SK-N-SH (cell line): ENCODE measurements around the gene SETBP1. TPM values are rescaled to one million over a fixed set of nuclear protein-coding genes. Genes with fewer than 3 reads are reported as not detected.

Experiments
- CTCF ChIA-PET: fragments of 300-600, 350-600 bp; formaldehyde crosslinking; extraction: SDS; loops from one replicate; lab custom pipeline; 2021; lab: Yijun Ruan, JAX
- POLR2A ChIA-PET: fragments of 350-600 bp; sonication (Branson Sonifier 250); formaldehyde crosslinking; extraction: SDS; loops from one replicate; lab custom pipeline; 2020; ENCODE audit warnings: antibody characterized with exemption, inconsistent platforms; lab: Yijun Ruan, JAX
- DNase-seq: peaks from one replicate; pipeline ENCODE4 v3.0.0; 2012
- H2AFZ ChIP-seq: fragments of 200-600 bp; sonication (generic); 2 replicates; pipeline ENCODE4 v1.8.1; 2016; ENCODE audit warnings: antibody characterized with exemption, mild to moderate bottlenecking, low read depth
- H3F3A ChIP-seq: fragments of 200-600 bp; sonication (generic); replicated peaks from 2 replicates; pipeline ENCODE3; 2016; ENCODE audit warnings: antibody characterized with exemption, mild to moderate bottlenecking; ENCODE audit not compliant: insufficient read depth
- H3K27ac ChIP-seq, 2 experiments: fragments of 200-500 bp in 1 of 2; fragments of 200-600 bp in 1 of 2; sonication (Bioruptor generic) in 1 of 2; sonication (generic), shearing (Covaris generic) in 1 of 2; 2 replicates each; pipeline versions ENCODE4 v1.5.1 to v1.6.1; 2014 to 2016; ENCODE audit warnings: low read depth in 2 of 2, inconsistent platforms in 1 of 2, low read length in 1 of 2, mild to moderate bottlenecking in 1 of 2, mixed read lengths in 1 of 2
- H3K27me3 ChIP-seq: fragments of 200-600 bp; sonication (generic), shearing (Covaris generic); 2 replicates; pipeline ENCODE4 v1.6.1; 2016; ENCODE audit warnings: mixed run types; ENCODE audit not compliant: insufficient read depth
- H3K36me3 ChIP-seq, 2 experiments: fragments of 200-500 bp in 1 of 2; fragments of 200-600 bp in 1 of 2; sonication (Bioruptor generic) in 1 of 2; sonication (generic) in 1 of 2; replicated peaks in 1 of 2; 2 replicates each; pipeline versions ENCODE3 to v1.5.1; 2014 to 2016; ENCODE audit warnings: low read length in 1 of 2, mild to moderate bottlenecking in 1 of 2; ENCODE audit not compliant: insufficient read depth in 2 of 2, control insufficient read depth in 1 of 2
- H3K4me1 ChIP-seq, 2 experiments: fragments of 200-500 bp in 1 of 2; fragments of 200-600 bp in 1 of 2; sonication (Bioruptor generic) in 1 of 2; sonication (generic), shearing (Covaris generic) in 1 of 2; 2 replicates each; pipeline versions ENCODE4 v1.5.1 to v1.6.1; 2014 to 2016; ENCODE audit warnings: low read depth in 1 of 2, low read length in 1 of 2, mixed run types in 1 of 2; ENCODE audit not compliant: insufficient read depth in 2 of 2, control insufficient read depth in 1 of 2
- H3K4me2 ChIP-seq: fragments of 200-600 bp; sonication (generic), shearing (Covaris generic); 2 replicates; pipeline ENCODE4 v1.6.1; 2017; ENCODE audit warnings: mixed run types
- H3K4me3 ChIP-seq, 2 experiments: fragments of 200-500 bp in 1 of 2; fragments of 200-600 bp in 1 of 2; sonication (Bioruptor generic) in 1 of 2; sonication (generic), shearing (Covaris generic) in 1 of 2; 2 replicates each; pipeline versions ENCODE4 v1.5.1 to v1.8.1; 2014 to 2016; ENCODE audit warnings: low read depth in 2 of 2, inconsistent platforms in 1 of 2, low read length in 1 of 2, mild to moderate bottlenecking in 1 of 2, mixed read lengths in 1 of 2, moderate library complexity in 1 of 2
- H3K79me2 ChIP-seq: fragments of 200-600 bp; sonication (generic); 2 replicates; pipeline ENCODE4 v1.8.1; 2017; ENCODE audit warnings: mild to moderate bottlenecking; ENCODE audit not compliant: insufficient read depth
- H3K9ac ChIP-seq: fragments of 200-600 bp; sonication (generic); 2 replicates; pipeline ENCODE4 v1.6.1; 2017; ENCODE audit warnings: mixed run types
- H3K9me2 ChIP-seq: fragments of 200-600 bp; sonication (generic); 2 replicates; pipeline ENCODE4 v1.6.1; 2017; ENCODE audit warnings: mixed run types
- H3K9me3 ChIP-seq: fragments of 200-600 bp; sonication (generic); 2 replicates; pipeline ENCODE4 v1.6.1; 2017; ENCODE audit warnings: mixed run types, mild to moderate bottlenecking, moderate library complexity
- H4K20me1 ChIP-seq: fragments of 200-600 bp; sonication (generic); 2 replicates; pipeline ENCODE4 v1.6.1; 2017; ENCODE audit warnings: mild to moderate bottlenecking, mixed run types; ENCODE audit not compliant: insufficient read depth
- CHD2 ChIP-seq: fragments of 150-350 bp; IDR thresholded peaks from 2 replicates; pipeline ENCODE4 v1.6.1; 2018; ENCODE audit warnings: low read length; ENCODE audit not compliant: partially characterized antibody
- EP300 ChIP-seq, 2 experiments: IDR thresholded peaks; 2 replicates each; pipeline versions ENCODE4 v1.4.0 to v1.6.1; 2012; ENCODE audit warnings: borderline replicate concordance in 1 of 2, low read depth in 1 of 2, low read length in 1 of 2
- FOXJ3 ChIP-seq: sonication (generic); formaldehyde crosslinking; IDR thresholded peaks from 2 replicates; pipeline ENCODE4 v1.5.1; 2020; ENCODE audit warnings: mild to moderate bottlenecking, missing genetic modification reagents
- GATA2 ChIP-seq: sonication (generic); formaldehyde crosslinking; IDR thresholded peaks from 2 replicates; pipeline ENCODE4 v1.5.0; 2020; ENCODE audit warnings: mild to moderate bottlenecking, missing genetic modification reagents
- JUND ChIP-seq: IDR thresholded peaks from 2 replicates; pipeline ENCODE4 v1.4.0; 2012
- NRF1 ChIP-seq: IDR thresholded peaks from 2 replicates; pipeline ENCODE4 v1.6.1; 2012; ENCODE audit warnings: low read depth, mild to moderate bottlenecking, low read length
- PBX3 ChIP-seq: IDR thresholded peaks from 2 replicates; pipeline ENCODE4; 2012
- POLR2AphosphoS5 ChIP-seq: IDR thresholded peaks from 2 replicates; pipeline ENCODE4 v1.6.1; 2012; ENCODE audit warnings: low read depth, low read length
- RCOR1 ChIP-seq: fragments of 150-350 bp; IDR thresholded peaks from 2 replicates; pipeline ENCODE4 v1.6.1; 2017; ENCODE audit warnings: antibody characterized with exemption, low read length
- TCF12 ChIP-seq: IDR thresholded peaks from 2 replicates; pipeline ENCODE4 v1.4.0; 2012
- USF2 ChIP-seq: fragments of 150-350 bp; IDR thresholded peaks from 2 replicates; pipeline ENCODE4 v1.6.1; 2017; ENCODE audit warnings: antibody characterized with exemption, low read length, low read depth, borderline replicate concordance
- ZBTB33 ChIP-seq: IDR thresholded peaks from 2 replicates; pipeline ENCODE4 v1.4.0; 2012; ENCODE audit warnings: low read depth, borderline replicate concordance
- WGBS: methylation state at CpG from one replicate; pipeline ENCODE4 v1.1.6; 2017; ENCODE audit warnings: low lambda C conversion rate; 5-methylcytosine and 5-hydroxymethylcytosine counted together
- polyA plus RNA-seq, 3 experiments: library from polyadenylated mRNA; depleted of rRNA; stranded (reverse); fragments of >200 nt; gene quantifications; 2 replicates each; pipeline ENCODE4 v1.2.3, GENCODE V29; 2012
- TF ChIP-seq, protein P1 (sequence below): IDR thresholded peaks from 2 replicates; pipeline ENCODE4 v1.6.1; 2012; ENCODE audit warnings: mild to moderate bottlenecking, low read depth, low read length, moderate library complexity
- TF ChIP-seq, protein P2 (sequence below): IDR thresholded peaks from 2 replicates; pipeline ENCODE4 v1.4.0; 2012; ENCODE audit warnings: low read depth, borderline replicate concordance

SETBP1 gene
- polyA plus RNA-seq, 1 of the 3 experiments (the other 2 are of a cell fraction): 3.0 TPM

DNA sequence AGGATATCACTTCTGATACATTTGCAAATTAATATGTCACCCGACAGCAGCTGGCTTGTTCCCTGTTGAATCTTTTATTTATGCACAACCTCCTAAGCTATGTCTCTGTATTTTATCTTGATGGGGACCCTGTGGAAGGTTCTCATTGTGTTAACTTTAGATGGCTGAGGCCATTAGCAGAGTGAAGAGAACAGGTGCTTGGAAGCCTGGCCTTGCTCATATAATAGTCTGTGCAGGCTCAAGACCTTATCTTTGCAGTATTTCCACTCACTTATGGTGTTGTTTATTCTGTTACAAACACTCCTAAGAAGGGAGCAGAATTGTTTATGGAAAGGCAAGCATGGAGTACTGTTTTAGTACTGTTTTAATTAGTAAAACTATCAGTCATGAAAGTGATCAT lies 107.6 kb downstream of the SETBP1 start:
- H3K4me1 ChIP-seq: peaks cover 22 to 32% of the 10 kb centered on the region in 2 experiments; a peak in 3 of 4 replicates
- H3K4me2 ChIP-seq: no peak overlapping the region
- ChIA-PET CTCF (no interaction called here), POLR2A (no interaction called here)
- DNase-seq: peak; percentile 33
- no peak overlapping the region for H3K9ac ChIP-seq
- WGBS: 100% methylated on average over 1 of the region's 1 CpG
- H3K9me3 ChIP-seq: no peaks in the 10 kb centered on the region
- H3K27ac ChIP-seq: peak overlapping the region in 1 of 2 experiments; percentile 31; a peak in 1 of 4 replicates
- no peaks in the 10 kb centered on the region for H3F3A ChIP-seq
- no peaks in the 10 kb centered on the region; the same call in 1 of the 2 replicates for H4K20me1 ChIP-seq
- TF ChIP-seq TCF12 (no peak), ZBTB33 (no peak), RCOR1 (peak; percentile 43; the same call in 1 of the 2 replicates), USF2 (no peak), GATA2 (peak; percentile 64), CHD2 (no peak), FOXJ3 (no peak), EP300 (IDR thresholded peaks at IDR 0.05; ENCODE audit: borderline replicate concordance in 1 of 2, low read depth in 1 of 2, low read length in 1 of 2) (peak in 1 of 2 experiments; percentile 48; a peak in 1 of 4 replicates), JUND (no peak), POLR2AphosphoS5 (no peak), NRF1 (no peak), PBX3 (no peak)
- TF ChIP-seq, protein P1, sequence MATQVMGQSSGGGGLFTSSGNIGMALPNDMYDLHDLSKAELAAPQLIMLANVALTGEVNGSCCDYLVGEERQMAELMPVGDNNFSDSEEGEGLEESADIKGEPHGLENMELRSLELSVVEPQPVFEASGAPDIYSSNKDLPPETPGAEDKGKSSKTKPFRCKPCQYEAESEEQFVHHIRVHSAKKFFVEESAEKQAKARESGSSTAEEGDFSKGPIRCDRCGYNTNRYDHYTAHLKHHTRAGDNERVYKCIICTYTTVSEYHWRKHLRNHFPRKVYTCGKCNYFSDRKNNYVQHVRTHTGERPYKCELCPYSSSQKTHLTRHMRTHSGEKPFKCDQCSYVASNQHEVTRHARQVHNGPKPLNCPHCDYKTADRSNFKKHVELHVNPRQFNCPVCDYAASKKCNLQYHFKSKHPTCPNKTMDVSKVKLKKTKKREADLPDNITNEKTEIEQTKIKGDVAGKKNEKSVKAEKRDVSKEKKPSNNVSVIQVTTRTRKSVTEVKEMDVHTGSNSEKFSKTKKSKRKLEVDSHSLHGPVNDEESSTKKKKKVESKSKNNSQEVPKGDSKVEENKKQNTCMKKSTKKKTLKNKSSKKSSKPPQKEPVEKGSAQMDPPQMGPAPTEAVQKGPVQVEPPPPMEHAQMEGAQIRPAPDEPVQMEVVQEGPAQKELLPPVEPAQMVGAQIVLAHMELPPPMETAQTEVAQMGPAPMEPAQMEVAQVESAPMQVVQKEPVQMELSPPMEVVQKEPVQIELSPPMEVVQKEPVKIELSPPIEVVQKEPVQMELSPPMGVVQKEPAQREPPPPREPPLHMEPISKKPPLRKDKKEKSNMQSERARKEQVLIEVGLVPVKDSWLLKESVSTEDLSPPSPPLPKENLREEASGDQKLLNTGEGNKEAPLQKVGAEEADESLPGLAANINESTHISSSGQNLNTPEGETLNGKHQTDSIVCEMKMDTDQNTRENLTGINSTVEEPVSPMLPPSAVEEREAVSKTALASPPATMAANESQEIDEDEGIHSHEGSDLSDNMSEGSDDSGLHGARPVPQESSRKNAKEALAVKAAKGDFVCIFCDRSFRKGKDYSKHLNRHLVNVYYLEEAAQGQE: no peak
- TF ChIP-seq, protein P2, sequence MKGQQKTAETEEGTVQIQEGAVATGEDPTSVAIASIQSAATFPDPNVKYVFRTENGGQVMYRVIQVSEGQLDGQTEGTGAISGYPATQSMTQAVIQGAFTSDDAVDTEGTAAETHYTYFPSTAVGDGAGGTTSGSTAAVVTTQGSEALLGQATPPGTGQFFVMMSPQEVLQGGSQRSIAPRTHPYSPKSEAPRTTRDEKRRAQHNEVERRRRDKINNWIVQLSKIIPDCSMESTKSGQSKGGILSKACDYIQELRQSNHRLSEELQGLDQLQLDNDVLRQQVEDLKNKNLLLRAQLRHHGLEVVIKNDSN: no peak
- TF ChIP-seq, all 33 proteins: peak for 3
- H3K9me2 ChIP-seq: no peaks in the 10 kb centered on the region
- H3K36me3 ChIP-seq: no peaks in the 10 kb centered on the region
- H3K79me2 ChIP-seq: no peaks in the 10 kb centered on the region
- H3K4me3 ChIP-seq: no peak overlapping the region
- no peak overlapping the region for H2AFZ ChIP-seq
- no peaks in the 10 kb centered on the region for H3K27me3 ChIP-seq
